Prostate gland (tissue), 2 donors: ENCODE results near the gene KLHL29. TPM values are rescaled to one million over a fixed set of nuclear protein-coding genes. Genes with fewer than 3 reads are reported as not detected.

Experiments used
- DNase-seq: peaks from one replicate; pipeline ENCODE4 v3.0.0-alpha.2; 2019; ENCODE audit warnings: low spot score
- H3K27ac ChIP-seq, 2 donors: fragments of 200-600 bp; sonication (generic); 2 replicates each; pipeline ENCODE4 v1.5.1; 2017 to 2019
- H3K27me3 ChIP-seq: fragments of 200-600 bp; sonication (generic); replicated peaks from 2 replicates; pipeline ENCODE4 v1.5.1; 2019; ENCODE audit not compliant: insufficient read depth
- H3K36me3 ChIP-seq, 2 donors: fragments of 200-600 bp; sonication (generic); 1 replicate in 1 of 2; 2 replicates in 1 of 2; pipeline versions ENCODE4 v1.5.1 to v1.8.1; 2017 to 2019
- H3K4me1 ChIP-seq: fragments of 200-600 bp; sonication (generic); replicated peaks from 2 replicates; pipeline ENCODE4 v1.5.1; 2019
- H3K4me3 ChIP-seq, 2 donors: fragments of 200-600 bp; sonication (generic); 2 replicates each; pipeline ENCODE4 v1.5.1; 2017 to 2019
- H3K9me3 ChIP-seq: fragments of 200-600 bp; sonication (generic); 2 replicates; pipeline ENCODE4 v1.5.1; 2017
- POLR2A ChIP-seq: fragments of 450-650 bp; IDR thresholded peaks from one replicate; pipeline ENCODE4 v1.6.1; 2016; ENCODE audit warnings: antibody characterized with exemption, mild to moderate bottlenecking
- POLR2AphosphoS5 ChIP-seq: sonication (generic); formaldehyde crosslinking; IDR thresholded peaks from one replicate; pipeline ENCODE4 v1.6.1; 2017; ENCODE audit warnings: antibody characterized with exemption
- WGBS: methylation state at CpG from one replicate; pipeline ENCODE4 v1.1.5; 2018; 5-methylcytosine and 5-hydroxymethylcytosine counted together
- intact Hi-C: fragments of 100-400 bp; cut with DNase I; formaldehyde crosslinking; loops from one replicate; pipeline ENCODE4 v1.14.2; 2022
- total RNA-seq, 2 donors: library from RNA; depleted of rRNA; stranded (reverse); fragments of >200 nt; gene quantifications; one replicate each; pipeline ENCODE4 v1.1.0, GENCODE V29; 2016
- TF ChIP-seq, protein P1 (sequence below), 4 experiments: fragments of 200-600 bp in 2 of 4; fragments of 450-650 bp in 2 of 4; sonication (generic) in 2 of 4; IDR thresholded peaks; 1 replicate in 3 of 4; 2 replicates in 1 of 4; pipeline ENCODE4 v1.5.1; 2016 to 2019; ENCODE audit warnings: antibody characterized with exemption in 4 of 4, mild to moderate bottlenecking in 2 of 4, moderate library complexity in 2 of 4

KLHL29 gene
- total RNA-seq, 2 donors from 2014 or later: 23.3 to 24.8 TPM

DNA sequence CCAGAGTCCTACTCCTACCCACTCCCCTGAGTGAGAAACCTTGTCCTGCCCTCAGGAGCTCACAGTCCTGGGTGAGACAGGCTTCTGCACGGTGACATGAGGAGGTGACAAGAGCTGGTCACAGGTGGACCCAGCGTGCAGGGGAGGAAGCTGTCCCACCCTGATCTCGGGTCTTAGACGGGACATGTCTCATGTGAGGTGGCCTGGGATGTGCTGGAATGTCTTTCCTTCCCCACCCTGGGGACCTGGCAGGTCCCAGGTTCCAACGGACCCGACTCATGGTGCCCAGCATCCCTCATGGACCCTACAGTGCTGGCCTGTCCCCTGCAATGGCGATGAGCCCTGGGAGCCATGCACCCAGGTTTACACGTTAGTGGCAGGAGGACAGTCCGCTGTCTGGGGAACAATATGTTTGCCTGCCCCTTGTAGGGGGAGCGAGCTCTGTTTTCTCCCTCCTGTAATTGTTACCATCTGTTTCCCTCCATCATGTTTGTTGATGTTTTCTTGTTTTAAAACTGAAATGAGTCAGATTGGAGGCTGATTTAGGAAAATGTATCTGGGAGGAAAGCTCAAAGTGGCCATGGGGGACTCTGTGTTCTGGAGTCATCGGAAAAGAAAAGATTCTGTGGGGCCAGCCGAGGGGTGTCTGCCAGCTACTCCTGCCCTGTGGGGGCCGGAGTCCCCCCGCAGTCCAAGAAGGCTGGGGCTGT is 238.1 kb downstream of the KLHL29 start:
- Histone ChIP-seq H3K4me1 (peaks cover 4% of the 10 kb centered on the region), H3K9me3 (no peaks in the 10 kb centered on the region), H3K27ac (no peak overlapping the region), H3K4me3 (no peak overlapping the region), H3K27me3 (no peaks in the 10 kb centered on the region), H3K36me3 (no peaks in the 10 kb centered on the region)
- WGBS: 79% methylated on average over 14 of the region's 14 CpGs
- intact Hi-C loops: loop anchor here (10.0 kb wide), 1 partner anchor 132 kb away; no protein-coding TSS in a partner anchor
- DNase-seq: no peak
- TF ChIP-seq POLR2AphosphoS5: no peak
- no peak for TF ChIP-seq POLR2A
- TF ChIP-seq, protein P1, sequence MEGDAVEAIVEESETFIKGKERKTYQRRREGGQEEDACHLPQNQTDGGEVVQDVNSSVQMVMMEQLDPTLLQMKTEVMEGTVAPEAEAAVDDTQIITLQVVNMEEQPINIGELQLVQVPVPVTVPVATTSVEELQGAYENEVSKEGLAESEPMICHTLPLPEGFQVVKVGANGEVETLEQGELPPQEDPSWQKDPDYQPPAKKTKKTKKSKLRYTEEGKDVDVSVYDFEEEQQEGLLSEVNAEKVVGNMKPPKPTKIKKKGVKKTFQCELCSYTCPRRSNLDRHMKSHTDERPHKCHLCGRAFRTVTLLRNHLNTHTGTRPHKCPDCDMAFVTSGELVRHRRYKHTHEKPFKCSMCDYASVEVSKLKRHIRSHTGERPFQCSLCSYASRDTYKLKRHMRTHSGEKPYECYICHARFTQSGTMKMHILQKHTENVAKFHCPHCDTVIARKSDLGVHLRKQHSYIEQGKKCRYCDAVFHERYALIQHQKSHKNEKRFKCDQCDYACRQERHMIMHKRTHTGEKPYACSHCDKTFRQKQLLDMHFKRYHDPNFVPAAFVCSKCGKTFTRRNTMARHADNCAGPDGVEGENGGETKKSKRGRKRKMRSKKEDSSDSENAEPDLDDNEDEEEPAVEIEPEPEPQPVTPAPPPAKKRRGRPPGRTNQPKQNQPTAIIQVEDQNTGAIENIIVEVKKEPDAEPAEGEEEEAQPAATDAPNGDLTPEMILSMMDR (IDR thresholded peaks at IDR 0.05): no peak

DNA sequence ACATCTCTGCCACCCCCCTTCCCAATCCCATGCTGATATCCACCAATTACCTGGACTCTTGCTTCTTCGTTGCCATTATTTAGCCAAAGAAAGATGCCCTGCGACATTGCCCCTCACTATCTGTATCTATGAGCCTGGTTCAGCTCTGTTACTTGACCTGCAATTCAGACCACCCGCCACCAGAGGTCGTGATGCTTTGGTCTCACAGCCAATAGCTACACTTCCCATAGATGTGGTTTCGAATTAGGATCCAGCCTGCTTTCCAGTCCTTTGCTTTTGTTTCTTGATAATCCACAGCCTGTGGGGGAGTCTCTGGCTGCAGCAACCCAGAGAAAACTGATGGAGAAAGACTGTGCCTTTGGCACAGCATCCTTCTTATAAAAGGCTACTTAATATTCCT is 239.4 kb downstream of the KLHL29 start:
- intact Hi-C loops: loop anchor here (10.0 kb wide), 1 partner anchor 130 kb away; no protein-coding TSS in a partner anchor

DNA sequence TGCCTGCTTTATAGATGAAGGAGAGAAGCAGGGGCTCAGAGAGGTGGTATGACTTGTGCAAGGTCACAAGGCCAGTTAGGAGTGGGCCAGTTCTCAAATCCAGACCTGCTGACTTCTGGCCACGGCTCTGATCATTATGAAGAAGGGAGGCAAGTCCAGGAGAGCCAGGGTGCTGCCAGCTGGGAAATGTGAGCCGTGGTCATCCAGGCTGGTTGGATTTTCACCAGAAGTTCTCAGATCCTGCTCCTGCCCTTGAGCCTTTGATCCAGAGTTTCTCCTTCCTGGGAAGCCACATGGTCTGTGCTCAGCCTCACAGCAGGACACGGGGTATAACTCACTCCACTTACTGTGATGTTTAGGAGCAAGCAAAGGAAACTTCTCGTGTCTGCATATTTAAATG is 239.9 kb downstream of the KLHL29 start:
- no peaks in the 10 kb centered on the region for H3K4me1 ChIP-seq
- H3K36me3 ChIP-seq: no peaks in the 10 kb centered on the region
- H3K27ac ChIP-seq: no peak overlapping the region
- H3K9me3 ChIP-seq: no peaks in the 10 kb centered on the region
- TF ChIP-seq POLR2AphosphoS5: no peak
- no peak for TF ChIP-seq POLR2A
- TF ChIP-seq, protein P1 (IDR thresholded peaks at IDR 0.05): no peak
- no peaks in the 10 kb centered on the region for H3K27me3 ChIP-seq
- 63% methylated on average over 4 of the region's 4 CpGs for WGBS
- DNase-seq: no peak
- H3K4me3 ChIP-seq: no peak overlapping the region
- intact Hi-C loops: loop anchor here (10.0 kb wide), 1 partner anchor 130 kb away; no protein-coding TSS in a partner anchor

More for the DNA sequence above, 239.4 kb downstream of the KLHL29 start:
- TF ChIP-seq POLR2A (no peak), POLR2AphosphoS5 (no peak)
- TF ChIP-seq, protein P1 (IDR thresholded peaks at IDR 0.05): no peak
- no peaks in the 10 kb centered on the region for H3K36me3 ChIP-seq
- H3K27ac ChIP-seq: no peak overlapping the region
- no peak for DNase-seq
- no peaks in the 10 kb centered on the region for H3K27me3 ChIP-seq
- no peaks in the 10 kb centered on the region for H3K4me1 ChIP-seq
- no peaks in the 10 kb centered on the region for H3K9me3 ChIP-seq
- no peak overlapping the region for H3K4me3 ChIP-seq
- WGBS: 80% methylated on average over 5 of the region's 5 CpGs

DNA sequence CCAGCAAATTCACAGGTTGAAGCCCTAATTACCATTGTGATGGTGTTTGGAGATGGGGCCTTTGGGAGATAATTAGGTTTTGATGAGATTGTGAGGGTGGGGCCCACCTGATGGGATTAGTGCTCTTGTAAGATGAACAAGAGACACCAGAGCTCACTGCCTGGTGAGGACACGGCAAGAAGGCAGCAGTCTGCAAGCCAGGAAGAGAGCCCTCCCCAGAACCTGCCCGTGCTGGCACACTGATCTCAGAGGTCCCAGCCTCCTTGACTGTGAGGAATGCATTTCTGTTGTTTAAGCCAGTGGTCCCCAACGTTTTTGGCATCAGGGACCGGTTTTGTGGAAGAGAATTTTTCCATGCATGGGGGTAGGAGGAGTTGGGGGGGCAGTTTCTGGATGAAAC is 240.7 kb downstream of the KLHL29 start:
- Histone ChIP-seq H3K4me3 (no peak overlapping the region), H3K4me1 (no peaks in the 10 kb centered on the region), H3K9me3 (no peaks in the 10 kb centered on the region), H3K36me3 (no peaks in the 10 kb centered on the region), H3K27me3 (no peaks in the 10 kb centered on the region), H3K27ac (no peak overlapping the region)
- 71% methylated on average over 4 of the region's 4 CpGs for WGBS
- no peak for TF ChIP-seq POLR2AphosphoS5
- TF ChIP-seq POLR2A: no peak
- TF ChIP-seq, protein P1 (IDR thresholded peaks at IDR 0.05): no peak
- intact Hi-C loops: loop anchor here (10.0 kb wide), 1 partner anchor 129 kb away; no protein-coding TSS in a partner anchor
- DNase-seq: no peak
